Activated naive CD4-positive, alpha-beta T cell treated with anti-CD3 and anti-CD28 coated beads, Interleukin-2, amount 50 U/mL, for 24 hours (primary cell): ENCODE results near the gene PPP1R26.
A peak's percentile ranks its signal among the peaks of the same experiment; 100 is the strongest.

Experiments
- H3K27ac Mint-ChIP-seq: one replicate; pipeline ENCODE4 v1.8.0; 2021; ENCODE audit warnings: mild to moderate bottlenecking, mixed read lengths
- H3K27me3 Mint-ChIP-seq: one replicate; pipeline ENCODE4 v1.8.0; 2021; ENCODE audit warnings: mixed read lengths
- H3K36me3 Mint-ChIP-seq: one replicate; pipeline ENCODE4 v1.8.0; 2021; ENCODE audit warnings: mixed read lengths
- H3K4me1 Mint-ChIP-seq: one replicate; pipeline ENCODE4 v1.8.0; 2021; ENCODE audit warnings: mixed read lengths
- H3K4me3 Mint-ChIP-seq: one replicate; pipeline ENCODE4 v1.8.0; 2021; ENCODE audit warnings: mild to moderate bottlenecking, mixed read lengths
- H3K9me3 Mint-ChIP-seq: one replicate; pipeline ENCODE4 v1.8.0; 2021; ENCODE audit warnings: mixed read lengths

PPP1R26 gene

DNA sequence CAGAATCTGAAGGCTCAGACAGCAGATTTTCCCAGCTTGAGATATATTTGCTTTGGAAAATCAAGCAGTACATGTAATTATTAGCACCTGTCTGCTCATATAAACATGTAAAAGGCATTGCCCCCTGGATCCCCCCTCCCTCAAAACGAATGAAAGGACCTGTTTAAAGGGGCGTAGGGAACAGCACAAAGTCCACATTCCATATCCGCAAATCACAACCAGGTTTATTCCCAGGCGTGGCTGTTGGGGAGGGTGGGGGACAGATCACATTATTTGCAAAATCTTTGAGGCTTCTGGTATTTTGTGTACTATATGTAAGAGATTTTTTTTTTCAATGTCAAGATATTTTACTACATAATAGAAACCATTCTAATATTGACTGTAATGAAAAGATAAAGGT lies 12.2 kb downstream of the PPP1R26 start:
- no peaks in the 10 kb centered on the region for H3K9me3 Mint-ChIP-seq

GRCh38 chr9:135492886-135493669 lies 13.5 kb downstream of the PPP1R26 start:
- Mint-ChIP-seq H3K27ac (no peak overlapping the region), H3K4me1 (no peaks in the 10 kb centered on the region), H3K9me3 (no peaks in the 10 kb centered on the region), H3K27me3 (peaks cover 5% of the 10 kb centered on the region), H3K4me3 (no peak overlapping the region), H3K36me3 (no peaks in the 10 kb centered on the region)

More for the DNA sequence above, 12.2 kb downstream of the PPP1R26 start:
- Mint-ChIP-seq H3K36me3 (no peaks in the 10 kb centered on the region), H3K27ac (no peak overlapping the region), H3K27me3 (peaks cover 5% of the 10 kb centered on the region), H3K4me3 (no peak overlapping the region), H3K4me1 (no peaks in the 10 kb centered on the region)

DNA sequence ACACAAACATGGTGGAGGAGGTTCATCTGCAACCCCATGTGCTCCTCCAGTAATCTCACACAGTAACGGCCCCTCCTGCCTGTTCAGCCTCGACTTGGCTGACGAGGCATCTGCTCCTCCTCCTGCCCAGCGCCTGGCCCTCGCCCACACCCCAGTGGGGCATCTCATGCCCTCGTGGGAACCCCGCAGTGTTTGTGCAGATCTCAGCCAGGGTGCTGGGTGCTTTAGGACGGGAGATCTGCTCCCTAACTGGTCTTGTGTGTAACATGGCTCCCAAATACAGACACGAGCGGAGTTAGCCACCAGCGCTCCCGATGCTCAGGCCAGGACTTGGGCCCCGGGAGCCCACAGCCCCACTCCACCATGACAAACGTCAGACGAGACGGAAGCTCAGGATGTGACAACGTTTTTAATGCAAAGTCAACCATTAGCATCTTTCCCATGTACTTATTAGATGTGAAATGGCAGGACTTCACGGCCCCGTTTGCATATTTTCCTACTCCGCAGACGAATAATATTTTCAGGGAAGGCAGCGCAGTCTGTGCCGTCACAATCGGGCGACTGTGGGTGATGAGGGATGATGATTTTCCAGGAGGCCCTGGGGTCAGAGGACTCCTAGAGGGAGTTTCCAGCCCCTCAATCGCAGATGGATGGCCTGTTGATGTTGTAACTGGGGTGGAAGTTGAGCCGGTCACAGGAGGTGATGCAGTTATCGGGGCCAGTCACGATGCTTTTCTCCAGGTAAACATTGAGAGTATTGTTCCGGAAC lies 15.4 kb downstream of the PPP1R26 start:
- Mint-ChIP-seq H3K36me3 (no peaks in the 10 kb centered on the region), H3K4me1 (no peaks in the 10 kb centered on the region), H3K9me3 (no peaks in the 10 kb centered on the region), H3K27ac (no peak overlapping the region), H3K4me3 (no peak overlapping the region), H3K27me3 (peaks cover 5% of the 10 kb centered on the region)

- Mint-ChIP-seq H3K27ac (no peak overlapping the region), H3K4me3 (peak overlapping the region; percentile 89), H3K27me3 (peaks cover 1% of the 10 kb centered on the region), H3K4me1 (peaks cover 14% of the 10 kb centered on the region), H3K36me3 (peaks cover 1% of the 10 kb centered on the region), H3K9me3 (no peaks in the 10 kb centered on the region)
Observed at GRCh38 chr9:135498381-135499126, 19.0 kb downstream of the PPP1R26 start.

DNA sequence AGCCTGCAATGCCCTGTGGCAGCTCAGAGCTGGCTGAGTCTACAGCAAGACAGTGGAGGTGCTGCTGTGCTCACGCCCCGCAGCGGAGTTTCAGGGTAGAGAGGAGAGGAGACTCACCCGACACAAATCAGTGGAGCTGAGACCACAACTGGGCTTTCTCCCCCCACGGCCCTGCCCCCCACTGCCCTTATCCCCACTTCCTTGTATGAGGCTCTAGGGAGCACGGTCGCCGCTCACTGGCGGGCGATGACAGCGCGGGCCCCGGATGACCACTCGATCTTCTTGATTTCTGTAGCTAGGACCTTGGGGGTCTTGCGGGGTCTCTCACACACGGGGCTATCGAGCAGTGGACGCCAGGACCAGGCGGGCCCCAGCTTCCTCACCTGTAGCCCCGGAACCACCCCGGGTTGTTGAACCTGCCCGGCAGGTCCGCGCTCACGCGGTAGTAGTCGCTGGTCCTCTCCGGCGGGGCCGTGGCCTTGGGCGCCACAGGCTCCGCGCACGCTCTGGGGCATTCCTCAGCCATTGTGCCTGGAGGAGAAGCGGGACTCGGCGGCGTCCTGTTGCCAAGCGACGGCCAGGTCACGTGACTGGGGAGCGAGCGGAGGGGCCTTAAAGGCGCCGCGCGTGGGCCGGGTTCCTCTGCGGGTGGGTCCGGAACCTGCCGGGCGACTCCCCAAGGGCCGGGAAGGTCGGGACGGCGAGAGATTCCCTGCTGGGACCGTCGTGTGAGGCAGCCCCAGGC lies 19.9 kb downstream of the PPP1R26 start:
- peak overlapping the region; percentile 89 for H3K4me3 Mint-ChIP-seq
- H3K36me3 Mint-ChIP-seq: peaks cover 1% of the 10 kb centered on the region
- H3K27me3 Mint-ChIP-seq: peaks cover 1% of the 10 kb centered on the region
- peak overlapping the region; percentile 23 for H3K27ac Mint-ChIP-seq
- peaks cover 20% of the 10 kb centered on the region for H3K4me1 Mint-ChIP-seq
- no peaks in the 10 kb centered on the region for H3K9me3 Mint-ChIP-seq

GRCh38 chr9:135500071-135500524 lies 20.5 kb downstream of the PPP1R26 start:
- H3K36me3 Mint-ChIP-seq: peaks cover 3% of the 10 kb centered on the region
- peak overlapping the region; percentile 41 for H3K27ac Mint-ChIP-seq
- no peaks in the 10 kb centered on the region for H3K9me3 Mint-ChIP-seq
- H3K4me3 Mint-ChIP-seq: peak overlapping the region; percentile 89
- peaks cover 22% of the 10 kb centered on the region for H3K4me1 Mint-ChIP-seq
- no peaks in the 10 kb centered on the region for H3K27me3 Mint-ChIP-seq

DNA sequence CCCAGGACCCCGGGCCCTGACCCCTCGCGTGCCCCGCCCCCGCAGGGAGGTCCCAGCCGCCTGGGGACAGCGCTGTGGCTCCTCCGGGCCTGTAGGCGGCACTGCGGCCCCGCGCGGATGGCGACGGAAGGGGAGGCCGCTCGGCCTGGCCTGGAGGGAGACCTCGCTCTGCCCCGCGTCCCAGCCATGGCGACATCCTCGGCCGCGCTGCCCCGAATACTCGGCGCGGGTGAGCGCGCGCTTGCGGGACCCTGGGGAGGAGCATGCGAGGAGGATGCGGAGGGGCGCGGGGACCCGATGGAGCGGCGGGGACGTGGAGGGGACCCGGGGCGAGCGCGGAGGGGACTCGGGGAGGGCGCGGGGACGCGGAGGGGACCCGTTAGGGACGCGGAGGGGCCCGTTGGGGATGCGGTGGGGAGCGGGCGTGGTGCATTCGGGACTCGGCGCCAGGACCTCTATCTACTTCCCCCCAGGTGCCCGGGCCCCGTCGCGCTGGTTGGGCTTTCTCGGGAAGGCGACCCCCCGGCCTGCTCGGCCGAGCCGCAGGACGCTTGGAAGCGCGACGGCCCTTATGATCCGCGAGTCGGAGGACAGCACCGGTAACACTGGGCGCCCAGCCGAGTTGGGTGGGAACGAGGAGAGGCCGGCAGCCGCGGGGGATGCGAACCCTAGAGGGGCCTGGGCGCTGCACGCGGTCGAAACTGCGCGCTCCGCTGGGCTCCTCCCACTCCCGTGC lies 21.1 kb downstream of the PPP1R26 start, which contains the start of gene MRPS2:
MRPS2 (plus strand) TSS at position 158 of the 736 bp plus-strand sequence; CDS start at position 187, 29 bp downstream.
- H3K4me1 Mint-ChIP-seq: peaks cover 22% of the 10 kb centered on the region
- H3K4me3 Mint-ChIP-seq: peak within 1 kb of the TSS; percentile 89
- H3K27ac Mint-ChIP-seq: peak within 1 kb of the TSS; percentile 81
- H3K36me3 Mint-ChIP-seq: peaks cover 3% of the 10 kb centered on the region
- no peaks in the 10 kb centered on the region for H3K9me3 Mint-ChIP-seq
- no peaks in the 10 kb centered on the region for H3K27me3 Mint-ChIP-seq

- Mint-ChIP-seq H3K4me1 (peaks cover 22% of the 10 kb centered on the region), H3K27me3 (no peaks in the 10 kb centered on the region), H3K36me3 (peaks cover 3% of the 10 kb centered on the region), H3K9me3 (no peaks in the 10 kb centered on the region), H3K27ac (no peak overlapping the region), H3K4me3 (peak overlapping the region; percentile 89)
Observed at GRCh38 chr9:135501261-135502167, 21.9 kb downstream of the PPP1R26 start.

- Mint-ChIP-seq H3K27ac (peak overlapping the region; percentile 68), H3K4me3 (peak overlapping the region; percentile 89), H3K4me1 (peaks cover 22% of the 10 kb centered on the region), H3K9me3 (no peaks in the 10 kb centered on the region), H3K36me3 (peaks cover 3% of the 10 kb centered on the region), H3K27me3 (no peaks in the 10 kb centered on the region)
Observed at GRCh38 chr9:135502168-135502872, 22.7 kb downstream of the PPP1R26 start.

- Mint-ChIP-seq H3K4me1 (peaks cover 22% of the 10 kb centered on the region), H3K36me3 (peaks cover 3% of the 10 kb centered on the region), H3K9me3 (peaks cover under 1% of the 10 kb centered on the region), H3K4me3 (peak overlapping the region; percentile 89), H3K27me3 (no peaks in the 10 kb centered on the region), H3K27ac (peak overlapping the region; percentile 68)
Observed at GRCh38 chr9:135502873-135503321, 23.3 kb downstream of the PPP1R26 start.

GRCh38 chr9:135503371-135504261 lies 24.0 kb downstream of the PPP1R26 start:
- Mint-ChIP-seq H3K4me1 (peaks cover 22% of the 10 kb centered on the region), H3K9me3 (peaks cover 4% of the 10 kb centered on the region), H3K4me3 (peak overlapping the region; percentile 89), H3K27me3 (no peaks in the 10 kb centered on the region), H3K36me3 (peaks cover 3% of the 10 kb centered on the region), H3K27ac (no peak overlapping the region)
